ENCODE measurements around the gene MSH6.

Gene MSH6

DNA sequence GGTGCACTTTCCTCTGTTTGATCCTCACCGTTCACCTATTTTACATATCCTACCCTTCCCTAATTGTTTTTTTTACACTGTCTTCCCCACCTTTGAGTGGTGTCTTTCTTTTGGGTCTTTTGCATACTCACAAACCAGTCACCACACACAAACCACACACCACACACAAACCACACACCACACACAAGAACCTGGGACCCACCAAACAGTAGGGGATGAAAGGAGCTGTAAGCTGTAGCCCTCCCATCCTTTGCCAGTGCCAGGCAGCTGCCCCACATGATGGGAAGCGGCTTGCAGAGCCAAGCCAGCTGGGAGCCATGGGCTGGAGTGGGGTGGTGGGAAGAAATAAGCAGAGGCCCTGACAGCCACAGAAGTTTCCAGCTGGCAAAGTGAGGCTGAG lies 38.9 kb upstream of the MSH6 start:
- TF ChIP-seq, protein P1, sequence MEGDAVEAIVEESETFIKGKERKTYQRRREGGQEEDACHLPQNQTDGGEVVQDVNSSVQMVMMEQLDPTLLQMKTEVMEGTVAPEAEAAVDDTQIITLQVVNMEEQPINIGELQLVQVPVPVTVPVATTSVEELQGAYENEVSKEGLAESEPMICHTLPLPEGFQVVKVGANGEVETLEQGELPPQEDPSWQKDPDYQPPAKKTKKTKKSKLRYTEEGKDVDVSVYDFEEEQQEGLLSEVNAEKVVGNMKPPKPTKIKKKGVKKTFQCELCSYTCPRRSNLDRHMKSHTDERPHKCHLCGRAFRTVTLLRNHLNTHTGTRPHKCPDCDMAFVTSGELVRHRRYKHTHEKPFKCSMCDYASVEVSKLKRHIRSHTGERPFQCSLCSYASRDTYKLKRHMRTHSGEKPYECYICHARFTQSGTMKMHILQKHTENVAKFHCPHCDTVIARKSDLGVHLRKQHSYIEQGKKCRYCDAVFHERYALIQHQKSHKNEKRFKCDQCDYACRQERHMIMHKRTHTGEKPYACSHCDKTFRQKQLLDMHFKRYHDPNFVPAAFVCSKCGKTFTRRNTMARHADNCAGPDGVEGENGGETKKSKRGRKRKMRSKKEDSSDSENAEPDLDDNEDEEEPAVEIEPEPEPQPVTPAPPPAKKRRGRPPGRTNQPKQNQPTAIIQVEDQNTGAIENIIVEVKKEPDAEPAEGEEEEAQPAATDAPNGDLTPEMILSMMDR (IDR thresholded peaks at IDR 0.05), result no peak

DNA sequence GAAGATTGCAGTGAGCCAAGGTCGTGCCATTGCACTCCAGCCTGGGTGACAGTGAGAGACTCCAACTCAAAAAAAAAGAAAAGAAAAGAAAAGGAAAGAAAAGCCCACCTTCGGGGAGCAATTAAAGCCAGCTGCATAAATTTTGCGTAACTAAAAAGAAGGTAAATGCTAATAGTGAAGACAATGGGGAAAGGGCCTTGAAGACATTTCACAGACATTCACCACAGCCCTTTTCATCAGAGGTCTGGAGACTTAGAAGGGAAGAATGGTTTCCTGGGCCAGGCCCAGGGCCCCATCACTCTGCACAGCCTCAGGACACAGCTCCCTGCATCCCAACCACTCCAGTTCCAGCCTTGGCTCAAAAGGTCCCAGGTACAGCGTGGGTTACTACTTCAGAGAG lies 35.1 kb upstream of the MSH6 start:
- TF ChIP-seq, protein P1 (IDR thresholded peaks at IDR 0.05), result no peak

DNA sequence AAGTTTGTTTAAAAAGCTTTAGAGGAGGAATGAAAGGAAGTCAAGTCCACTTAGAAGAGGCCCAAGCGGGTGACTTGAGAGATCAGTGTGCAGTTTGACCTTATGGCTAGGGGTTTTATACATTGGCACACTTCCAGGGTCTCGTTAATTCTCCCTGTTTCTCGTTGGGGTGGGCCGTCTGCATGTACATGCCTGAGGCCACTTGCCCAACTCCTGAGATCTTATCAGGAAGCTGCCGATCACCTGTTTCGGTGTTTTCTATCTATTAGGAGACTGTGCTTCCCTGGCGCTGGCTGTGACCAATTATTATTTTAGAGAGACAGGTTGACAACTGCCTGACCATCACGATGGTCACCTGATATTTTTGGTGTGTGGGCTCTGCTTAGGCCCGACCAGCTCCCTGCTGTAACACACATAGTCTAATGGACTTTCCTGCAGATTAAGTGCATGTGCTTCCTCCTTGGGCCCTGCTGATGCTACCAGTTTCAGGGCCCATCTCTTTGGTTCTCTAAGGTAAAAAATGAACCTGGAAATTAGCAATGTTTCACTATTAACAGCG lies 31.0 kb upstream of the MSH6 start:
- TF ChIP-seq, protein P1 (IDR thresholded peaks at IDR 0.05), result no peak

DNA sequence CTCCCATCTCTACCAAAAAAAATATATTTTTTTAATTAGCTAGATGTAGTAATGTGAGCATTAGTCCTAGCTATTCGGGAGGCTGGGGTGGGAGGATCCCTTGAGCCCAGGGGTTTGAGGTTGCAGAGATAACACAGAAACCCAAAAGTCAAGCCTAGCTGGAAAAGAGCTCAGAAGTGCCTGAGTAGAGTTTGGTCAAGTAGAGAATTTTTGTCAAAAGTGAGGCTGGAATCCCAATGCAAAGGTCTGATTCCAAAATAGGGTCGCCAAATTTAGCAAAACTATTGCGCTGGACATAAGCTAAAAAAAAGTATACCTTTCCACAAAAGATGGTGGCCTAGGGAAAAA lies 15.5 kb upstream of the MSH6 start:
- TF ChIP-seq, protein P1 (IDR thresholded peaks at IDR 0.05), result no peak

DNA sequence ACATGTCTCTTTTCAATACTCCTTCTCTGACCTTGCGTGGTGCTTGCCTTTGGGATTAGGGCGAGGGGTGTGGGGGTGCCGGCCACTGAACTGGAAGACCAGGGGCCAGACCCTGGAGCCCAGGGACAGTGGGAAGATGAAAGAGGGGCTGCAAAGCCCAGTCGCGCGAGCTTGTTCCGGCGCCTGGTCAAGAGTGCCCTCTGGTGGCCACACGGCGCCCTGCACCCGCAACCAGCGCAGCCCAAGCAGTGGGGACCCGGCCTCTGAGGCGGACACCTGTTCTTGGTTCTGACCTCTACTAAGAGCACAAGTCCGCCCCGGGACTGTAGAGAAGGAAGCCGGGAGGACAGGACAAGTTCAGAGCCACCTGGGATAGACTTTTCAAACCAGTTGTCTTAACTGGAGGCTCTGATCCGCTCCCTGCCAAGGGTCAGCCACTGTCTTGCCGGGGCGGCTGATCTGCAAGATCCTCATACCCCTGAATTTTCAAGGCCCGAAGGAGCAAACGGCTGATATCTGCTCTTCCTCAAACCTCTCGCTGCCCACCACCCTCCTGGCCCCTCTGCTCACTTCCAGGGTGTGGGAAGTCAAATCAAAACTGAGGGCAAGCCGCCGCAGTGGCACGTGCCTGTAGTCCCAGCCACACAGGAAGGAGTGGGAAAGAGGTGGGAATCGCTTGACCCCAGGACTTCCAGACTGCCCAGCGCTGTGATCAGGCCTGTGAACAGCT lies 14.9 kb upstream of the MSH6 start:
- TF ChIP-seq, protein P1 (IDR thresholded peaks at IDR 0.05), result peak; percentile 82

DNA sequence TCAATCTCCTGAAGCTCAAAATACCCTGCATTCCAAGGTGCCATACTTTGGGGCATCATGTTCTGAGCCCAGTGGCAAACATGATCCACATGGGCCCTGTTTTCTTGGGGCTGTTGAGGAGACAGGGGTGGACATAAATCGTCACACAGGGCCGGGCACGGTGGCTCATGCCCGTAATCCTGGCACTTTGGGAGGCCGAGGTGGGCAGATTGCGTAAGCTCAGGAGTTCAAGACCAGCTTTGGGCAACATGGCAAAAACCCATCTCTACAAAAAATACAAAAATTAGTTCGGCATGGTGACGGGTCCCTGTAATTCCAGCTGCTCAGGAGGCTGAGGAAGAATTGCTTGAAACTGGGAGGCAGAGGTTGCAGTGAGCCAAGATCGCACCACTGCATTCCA lies 13.6 kb upstream of the MSH6 start:
- TF ChIP-seq, protein P1 (IDR thresholded peaks at IDR 0.05), result no peak

DNA sequence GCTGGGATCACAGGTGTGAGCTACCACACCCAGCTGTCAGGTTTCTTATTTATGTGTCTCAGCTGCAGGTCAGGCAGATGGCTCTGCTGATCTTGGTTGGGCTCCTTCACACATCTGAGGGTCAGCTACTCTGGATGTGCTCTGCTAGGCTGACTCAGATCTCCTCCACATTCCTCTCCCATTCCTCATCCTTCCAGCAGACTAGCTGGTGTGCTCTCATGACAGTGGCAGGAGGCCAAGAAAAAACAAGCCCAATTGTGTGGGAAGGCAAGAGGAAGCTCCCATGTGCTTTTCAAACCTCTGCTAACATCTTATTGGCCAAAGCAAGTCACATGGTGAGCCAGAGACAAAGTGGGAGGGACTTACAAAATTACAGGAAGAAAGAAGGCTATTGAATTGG lies 11.7 kb upstream of the MSH6 start:
- TF ChIP-seq, protein P1 (IDR thresholded peaks at IDR 0.05), result no peak
